NCI-H82 treated with DMSO at 0.1 percent for 48 hours (cell line): ENCODE results near the gene VAMP1.
"Not testable (repeated sequence)": the region's sequence is repeated elsewhere in the genome, so short reads cannot be mapped to it uniquely, and the experiment has no call there.

Source experiments
- DNase-seq: peaks from one replicate; lab custom pipeline; 2025; ENCODE audit not compliant: unreplicated experiment; lab: John Stamatoyannopoulos, UW

VAMP1 gene

GRCh38 chr12:6469609-6470374 lies 685 bp downstream of the VAMP1 start:
- DNase-seq = no peak

- no peak for DNase-seq
Measured at GRCh38 chr12:6469092-6469491, 1.4 kb downstream of the VAMP1 start.

- no peak for DNase-seq
Measured at GRCh38 chr12:6468283-6468575, 2.2 kb downstream of the VAMP1 start.

- not testable (repeated sequence) for DNase-seq
Measured at GRCh38 chr12:6467571-6468282, 2.8 kb downstream of the VAMP1 start.

GRCh38 chr12:6466751-6467150 lies 3.7 kb downstream of the VAMP1 start:
- not testable (repeated sequence) for DNase-seq

GRCh38 chr12:6466184-6466573 lies 4.3 kb downstream of the VAMP1 start:
- no peak for DNase-seq

GRCh38 chr12:6465467-6466183 lies 4.9 kb downstream of the VAMP1 start:
- DNase-seq = no peak

- DNase-seq = no peak
Measured at GRCh38 chr12:6464531-6464930, 5.9 kb downstream of the VAMP1 start.

- DNase-seq = no peak
Measured at GRCh38 chr12:6463858-6464257, 6.6 kb downstream of the VAMP1 start.

GRCh38 chr12:6463216-6463615 lies 7.3 kb downstream of the VAMP1 start:
- no peak for DNase-seq

- DNase-seq = no peak
Measured at GRCh38 chr12:6462234-6462995, 8.1 kb downstream of the VAMP1 start.

GRCh38 chr12:6461401-6462233 lies 8.9 kb downstream of the VAMP1 start:
- no peak for DNase-seq

- no peak for DNase-seq
Measured at GRCh38 chr12:6460751-6461371, 9.6 kb downstream of the VAMP1 start.

GRCh38 chr12:6459004-6459337 lies 11.5 kb downstream of the VAMP1 start:
- peak; percentile 34 for DNase-seq

GRCh38 chr12:6458281-6459003 lies 12.0 kb downstream of the VAMP1 start:
- DNase-seq = no peak

GRCh38 chr12:6457220-6457945 lies 13.1 kb downstream of the VAMP1 start:
- DNase-seq = no peak

GRCh38 chr12:6452944-6453630 lies 17.4 kb downstream of the VAMP1 start:
- DNase-seq = no peak

- DNase-seq = no peak
Measured at GRCh38 chr12:6452245-6452943, 18.1 kb downstream of the VAMP1 start.
